ENCODE measurements around the gene EHBP1. TPM values are rescaled to one million over a fixed set of nuclear protein-coding genes. Genes with fewer than 3 reads are reported as not detected.

EHBP1 gene
- total and polyA plus RNA-seq, 2 experiments from 2014 or later = 27.2 to 47.9 TPM

GRCh38 chr2:63060472-63060991, 355.0 kb downstream of the EHBP1 start (continued):
- TF ChIP-seq REST (IDR thresholded peaks at IDR 0.05; ENCODE audit: unreplicated experiment) = no peak
- no peak for TF ChIP-seq ZNF331 (CRISPR knock-in tag; IDR thresholded peaks at IDR 0.05; ENCODE audit: low read depth)
- no peak for TF ChIP-seq EZH2 (IDR thresholded peaks at IDR 0.05; ENCODE audit: low read depth, unreplicated experiment)
- TF ChIP-seq STAT1 (IDR thresholded peaks at IDR 0.05; ENCODE audit: unreplicated experiment) = no peak
- no peak for TF ChIP-seq CREB1 (CRISPR knock-in tag; IDR thresholded peaks at IDR 0.05; ENCODE audit: low read depth)
- no peak for TF ChIP-seq NANOG (IDR thresholded peaks at IDR 0.05; ENCODE audit: borderline replicate concordance)
- no peak for TF ChIP-seq JUNB (IDR thresholded peaks at IDR 0.05; ENCODE audit: unreplicated experiment)

- no peak overlapping the region for H3K27ac Mint-ChIP-seq
- peaks cover 49% of the 10 kb centered on the region for H3K27me3 ChIP-seq (ENCODE audit: insufficient read depth)
- no peak for ATAC-seq
- TF ChIP-seq ETS1 (IDR thresholded peaks at IDR 0.05) (no peak), JUNB (IDR thresholded peaks at IDR 0.05; ENCODE audit: unreplicated experiment) (no peak), CTCF (conservative IDR thresholded peaks at IDR 0.05; ENCODE audit: low read depth in 2 of 2) (no peak), ZNF114 (CRISPR knock-in tag; IDR thresholded peaks at IDR 0.05) (no peak), ZNF462 (CRISPR knock-in tag; IDR thresholded peaks at IDR 0.05) (no peak), CREB1 (CRISPR knock-in tag; IDR thresholded peaks at IDR 0.05; ENCODE audit: low read depth) (no peak), POLR2AphosphoS5 (IDR thresholded peaks at IDR 0.05; ENCODE audit: low read depth) (no peak), EZH2 (IDR thresholded peaks at IDR 0.05; ENCODE audit: low read depth, unreplicated experiment) (no peak), STAT1 (IDR thresholded peaks at IDR 0.05; ENCODE audit: unreplicated experiment) (no peak), EZH2phosphoT487 (IDR thresholded peaks at IDR 0.05; ENCODE audit: unreplicated experiment) (no peak)
These were observed 358.7 kb downstream of the EHBP1 start for GRCh38 chr2:63064197-63064596.

More at GRCh38 chr2:63064197-63064596, 358.7 kb downstream of the EHBP1 start:
- Histone ChIP-seq H2AFZ (no peak overlapping the region), H3K9me2 (ENCODE audit: insufficient read depth) (no peaks in the 10 kb centered on the region), H3K79me2 (replicated peaks; ENCODE audit: insufficient read depth) (no peaks in the 10 kb centered on the region), H4K20me1 (replicated peaks; ENCODE audit: insufficient read depth) (no peaks in the 10 kb centered on the region), H3K4me1 (ENCODE audit: insufficient read depth) (peaks cover 11% of the 10 kb centered on the region), H3F3A (replicated peaks; ENCODE audit: low read depth) (no peaks in the 10 kb centered on the region), H3K4me3 (no peak overlapping the region), H3K36me3 (ENCODE audit: insufficient read depth) (no peaks in the 10 kb centered on the region), H3K4me2 (no peak overlapping the region), H3K27ac (ENCODE audit: low read depth) (no peak overlapping the region)
- DNase-seq (ENCODE audit: low spot score) = no peak
- peaks cover 2% of the 10 kb centered on the region; the same call in 1 of the 3 replicates for H3K36me3 Mint-ChIP-seq (ENCODE audit: low read depth)
- H3K27me3 Mint-ChIP-seq (ENCODE audit: insufficient read depth, low read depth, poor library complexity) = peaks cover 32% of the 10 kb centered on the region
- no peak overlapping the region for H3K4me3 Mint-ChIP-seq
- 0 out of 3 replicates have a peak, but pooled peaks cover 3% of the 10 kb centered on the region for H3K9me3 Mint-ChIP-seq
- peaks cover 10% of the 10 kb centered on the region for H3K4me1 Mint-ChIP-seq

All from GM23338 (cell line).